CMK (cell line): ENCODE data around the gene GCN1.

Source experiments
- DNase-seq: peaks from one replicate; pipeline ENCODE4 v3.0.0-alpha.2; 2010; ENCODE audit warnings: low read depth

Gene GCN1

DNA sequence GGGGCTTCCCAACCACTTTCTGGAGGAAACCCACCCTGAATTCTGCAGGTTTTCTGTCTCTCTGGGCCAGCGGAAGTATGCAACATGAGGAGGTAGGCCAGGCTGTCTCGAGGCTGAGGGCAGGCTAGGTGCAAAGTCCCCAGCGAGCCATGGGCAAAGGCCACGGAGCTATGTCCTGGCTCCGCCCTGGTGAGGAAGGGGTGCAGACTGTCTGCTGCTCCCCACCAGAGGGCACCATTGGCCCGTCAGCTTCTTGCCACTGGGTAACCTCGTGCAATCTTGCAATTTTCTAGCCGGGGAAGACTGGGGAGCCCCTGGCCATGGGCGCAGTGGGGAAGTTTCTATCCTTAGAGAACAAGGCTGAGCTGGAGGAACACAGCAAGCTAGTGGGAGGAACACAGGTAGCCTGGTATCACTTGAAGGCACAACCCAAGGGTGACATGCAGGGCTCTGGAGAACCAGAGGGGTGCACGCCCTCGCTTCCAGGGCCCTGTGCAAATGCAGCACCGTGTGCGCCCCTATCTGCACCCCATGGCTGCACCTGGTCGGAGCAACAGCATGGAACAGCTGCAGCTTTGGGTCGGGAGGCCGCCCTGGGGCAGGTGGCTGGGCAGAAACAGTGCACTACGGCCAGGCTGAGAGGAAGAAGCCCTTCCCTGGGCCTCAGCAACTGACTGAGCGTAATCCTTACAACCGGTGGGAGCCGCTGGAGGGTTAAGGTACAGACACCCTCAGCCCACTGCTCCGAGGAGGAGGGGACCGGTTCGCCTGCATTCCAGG is 34.0 kb upstream of the GCN1 start:
- DNase-seq: peak; percentile 70

DNA sequence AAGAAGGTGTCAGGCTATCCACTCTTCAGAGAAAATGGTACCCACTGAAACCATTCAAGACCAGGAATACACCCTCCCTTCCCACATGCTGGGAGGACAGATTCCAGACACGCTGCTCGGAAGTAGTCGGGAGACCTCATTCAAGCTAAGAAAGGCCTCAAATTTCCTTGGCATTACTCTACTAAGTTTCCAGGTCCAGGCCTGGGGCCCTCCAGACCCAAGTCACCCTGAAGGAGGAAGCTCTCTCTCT is 33.5 kb upstream of the GCN1 start:
- no peak for DNase-seq

DNA sequence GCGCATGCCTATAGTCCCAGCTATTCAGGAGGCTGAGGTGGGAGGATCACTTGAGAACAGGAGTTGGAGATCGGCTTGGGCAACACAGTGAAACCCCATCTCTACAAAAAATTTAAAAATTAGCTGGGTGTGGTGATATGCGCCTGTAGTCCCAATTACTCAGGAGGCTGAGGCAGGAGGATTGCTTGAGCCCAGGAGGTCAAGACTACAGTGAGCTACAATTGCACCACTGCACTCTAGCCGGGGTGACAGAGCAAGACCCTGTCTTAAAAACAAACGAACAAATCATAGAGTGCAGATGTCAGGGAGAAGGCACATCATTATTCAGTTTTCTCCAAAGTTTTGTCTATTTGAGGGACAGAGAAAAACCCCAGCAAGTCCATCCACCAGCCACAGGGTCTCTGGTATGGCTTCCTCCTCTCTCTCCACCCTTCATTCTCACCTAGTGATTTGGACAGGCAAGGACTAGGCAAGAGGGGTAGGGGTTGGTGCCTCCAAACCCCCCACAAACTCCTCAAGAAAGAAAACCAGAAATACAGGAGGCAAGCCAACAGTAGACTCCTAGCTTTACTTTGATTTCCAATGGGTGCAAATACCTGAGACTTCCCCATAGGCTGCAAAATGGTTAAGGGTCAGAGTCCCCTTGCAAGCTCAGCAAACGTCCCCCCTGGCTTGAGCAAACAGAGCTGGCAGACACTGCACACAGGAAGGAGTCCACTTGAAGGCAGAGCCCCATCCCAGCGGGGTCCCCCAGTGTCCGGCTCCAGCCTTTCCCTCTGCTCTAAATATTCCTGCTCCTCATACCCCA is 32.9 kb upstream of the GCN1 start:
- DNase-seq: no peak

DNA sequence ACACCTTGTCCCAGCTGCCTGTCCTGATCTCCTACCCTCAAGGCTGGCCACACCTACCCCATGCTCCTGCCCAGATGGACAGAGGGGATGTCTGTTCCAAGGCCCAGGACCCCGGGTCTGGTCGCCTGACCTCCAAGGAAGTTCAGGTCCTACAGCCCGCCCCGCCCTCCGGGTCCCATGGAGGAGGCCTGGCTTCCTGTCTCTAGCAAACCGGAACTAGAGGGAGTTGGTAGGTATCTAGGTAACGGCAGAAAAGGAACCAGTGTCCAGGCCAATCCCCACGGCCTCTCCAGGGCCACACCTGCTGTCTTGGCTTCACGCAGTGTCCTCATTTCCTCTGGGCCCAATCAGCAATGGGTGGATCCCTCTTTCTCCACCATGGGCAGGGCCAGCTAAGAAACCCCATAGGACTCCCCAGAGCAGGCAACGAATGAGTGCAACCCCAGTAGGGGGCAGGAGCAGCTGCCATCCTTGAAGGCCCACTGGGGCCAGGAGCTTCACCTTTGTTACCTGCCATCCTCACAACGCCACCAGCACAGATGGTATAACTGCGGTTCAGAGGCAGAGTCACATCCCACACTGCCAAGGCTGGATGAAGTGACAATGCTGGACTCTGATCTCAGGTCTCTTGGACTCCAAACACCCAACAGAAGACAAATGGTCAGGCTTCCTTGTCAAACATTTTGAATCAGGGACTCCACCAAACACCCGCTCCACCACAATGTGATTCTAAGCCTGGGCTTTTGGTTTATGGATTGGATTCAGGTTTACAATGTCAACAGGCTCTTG is 31.5 kb upstream of the GCN1 start:
- DNase-seq: peak; percentile 49

DNA sequence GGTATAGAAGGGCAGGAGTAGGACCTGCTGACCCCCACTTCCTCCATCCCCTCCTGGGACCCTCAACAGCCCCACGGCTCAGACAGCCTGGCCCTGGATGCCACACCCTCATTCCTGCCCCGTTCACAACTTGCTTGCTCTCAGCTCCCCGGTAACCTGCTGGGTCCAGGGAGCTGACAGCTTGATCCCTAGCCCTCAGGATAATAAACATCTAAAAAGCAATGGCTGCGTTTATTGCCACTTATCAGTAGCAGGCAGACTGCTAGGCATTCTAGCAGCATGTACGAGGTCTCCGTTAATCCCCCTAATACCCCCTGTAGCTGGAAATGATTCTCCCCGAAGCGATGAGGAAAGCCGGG is 30.7 kb upstream of the GCN1 start:
- no peak for DNase-seq

DNA sequence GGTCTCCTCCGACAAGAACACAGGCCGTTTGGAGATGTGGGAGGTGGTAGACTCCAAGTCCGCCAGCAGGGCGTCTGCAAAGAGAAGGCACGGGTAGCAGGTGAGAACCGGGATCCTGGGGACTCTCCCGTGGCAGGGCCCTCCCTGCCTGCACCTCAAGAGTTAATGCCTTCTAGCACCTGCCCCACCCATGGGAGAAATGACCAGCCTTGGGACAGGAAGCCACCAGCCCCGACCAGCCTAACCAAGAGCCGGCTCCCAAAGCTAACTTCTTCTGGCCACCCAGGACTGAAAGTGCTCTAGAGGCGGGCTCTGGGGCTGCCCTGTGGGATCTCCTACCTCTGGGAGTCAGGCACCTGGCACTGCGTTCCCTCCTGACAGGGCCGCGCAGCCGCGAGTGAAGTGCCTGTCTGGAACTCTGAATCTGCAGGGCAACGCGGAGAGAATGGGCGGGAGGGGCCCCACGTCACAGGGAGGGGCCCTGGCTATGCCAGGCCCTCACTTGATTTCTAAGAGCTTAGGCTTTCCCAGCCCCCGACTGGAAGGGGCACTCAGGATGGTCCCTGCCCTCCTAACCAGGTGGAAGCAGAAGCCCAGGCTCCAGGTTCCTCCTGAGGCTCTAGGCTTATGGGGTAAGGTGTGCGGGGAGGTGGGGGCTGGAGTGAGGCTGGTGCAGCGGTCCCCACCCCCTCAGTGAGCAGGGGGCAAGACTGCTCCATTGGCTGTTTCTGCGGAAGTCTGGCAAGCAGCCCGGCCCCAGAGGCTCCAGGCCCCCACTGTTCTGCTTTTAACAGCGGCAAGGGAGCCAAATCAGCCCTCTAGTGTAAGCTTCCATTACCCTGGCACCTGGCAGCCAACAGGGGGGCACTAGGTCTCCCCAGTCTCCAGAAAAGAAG is 30.0 kb upstream of the GCN1 start:
- no peak for DNase-seq

DNA sequence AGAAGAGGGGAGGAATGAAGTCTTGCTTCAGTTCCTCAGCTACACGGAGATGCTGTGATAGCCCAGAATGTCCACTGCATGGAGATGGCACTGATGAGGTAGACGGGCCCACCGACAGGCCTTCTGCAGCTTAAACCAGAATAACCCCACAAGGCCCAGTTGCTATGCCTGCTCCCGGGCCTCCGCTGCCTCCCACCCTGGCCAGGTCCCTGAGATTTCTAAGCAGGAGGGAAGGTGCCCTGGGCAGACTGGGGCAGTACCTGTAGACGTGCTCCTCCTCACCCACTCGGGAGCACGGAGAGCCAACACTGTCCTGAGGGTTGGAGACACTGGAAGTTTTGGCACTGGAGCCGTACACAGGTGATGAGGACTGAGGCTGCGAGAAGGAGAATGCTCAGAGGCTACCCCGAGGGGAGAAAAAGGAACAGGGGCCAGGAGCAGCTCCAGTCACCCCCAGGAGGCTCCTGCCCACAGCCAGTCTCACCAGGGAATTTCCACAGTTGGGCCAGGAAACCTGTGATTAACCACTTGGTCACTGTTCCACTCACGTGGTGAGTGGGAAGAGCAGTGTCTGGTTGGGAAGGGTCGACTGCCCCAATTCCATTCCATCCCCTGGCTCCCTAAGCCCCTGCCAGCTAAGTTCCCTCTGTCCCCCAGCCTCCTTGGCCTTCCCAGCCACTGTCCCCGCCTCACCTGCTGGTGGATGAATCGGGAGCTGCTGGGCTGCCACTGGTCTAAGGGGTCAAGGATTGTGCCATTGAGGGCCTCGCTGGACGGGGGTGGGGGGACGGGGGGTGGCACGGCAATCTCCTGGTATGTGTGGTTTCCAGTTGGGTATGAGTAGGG is 29.2 kb upstream of the GCN1 start:
- DNase-seq: no peak

DNA sequence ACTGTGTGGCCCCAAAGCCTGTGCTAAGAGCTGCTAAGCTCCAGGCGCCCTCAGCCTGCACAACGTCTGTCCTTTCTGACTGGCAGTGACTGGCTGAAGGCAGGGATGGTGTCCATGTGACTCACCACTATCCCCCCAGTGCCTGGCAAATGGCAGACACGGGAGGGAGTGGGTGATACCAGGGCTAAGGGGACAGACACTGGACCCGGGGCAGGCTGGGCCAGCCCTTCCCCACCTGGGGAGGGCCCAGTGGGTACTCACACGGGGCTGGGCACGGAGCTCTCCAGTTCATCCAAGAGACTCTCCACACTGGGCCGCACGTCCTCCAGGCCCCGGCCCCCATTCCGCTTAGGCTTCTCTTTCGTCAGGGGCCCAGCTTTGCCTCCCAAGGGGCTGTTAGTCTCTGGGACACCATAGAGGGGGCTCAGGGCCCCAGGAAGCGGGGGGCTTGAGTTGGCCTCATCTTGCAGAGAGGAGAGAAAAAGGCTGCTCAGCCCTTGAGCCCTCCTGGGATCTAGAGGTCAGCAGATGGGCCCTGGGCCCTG is 27.8 kb upstream of the GCN1 start:
- DNase-seq: no peak

DNA sequence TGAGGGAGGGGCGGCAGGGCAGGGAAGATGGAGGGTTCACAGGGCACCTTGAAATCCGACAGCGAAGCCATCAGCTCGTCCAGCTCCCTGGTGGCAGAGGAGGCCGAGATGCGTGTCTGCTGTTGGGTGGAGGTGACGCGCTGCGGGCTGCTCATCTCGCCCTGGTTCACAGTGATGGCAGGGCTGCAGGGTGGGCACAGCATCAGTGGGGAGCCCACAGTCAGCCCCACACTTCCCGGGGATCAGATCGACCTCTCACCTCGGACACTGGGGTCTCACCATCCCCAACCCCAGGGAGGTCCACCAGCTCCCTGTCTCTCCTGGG is 27.0 kb upstream of the GCN1 start:
- DNase-seq: no peak

DNA sequence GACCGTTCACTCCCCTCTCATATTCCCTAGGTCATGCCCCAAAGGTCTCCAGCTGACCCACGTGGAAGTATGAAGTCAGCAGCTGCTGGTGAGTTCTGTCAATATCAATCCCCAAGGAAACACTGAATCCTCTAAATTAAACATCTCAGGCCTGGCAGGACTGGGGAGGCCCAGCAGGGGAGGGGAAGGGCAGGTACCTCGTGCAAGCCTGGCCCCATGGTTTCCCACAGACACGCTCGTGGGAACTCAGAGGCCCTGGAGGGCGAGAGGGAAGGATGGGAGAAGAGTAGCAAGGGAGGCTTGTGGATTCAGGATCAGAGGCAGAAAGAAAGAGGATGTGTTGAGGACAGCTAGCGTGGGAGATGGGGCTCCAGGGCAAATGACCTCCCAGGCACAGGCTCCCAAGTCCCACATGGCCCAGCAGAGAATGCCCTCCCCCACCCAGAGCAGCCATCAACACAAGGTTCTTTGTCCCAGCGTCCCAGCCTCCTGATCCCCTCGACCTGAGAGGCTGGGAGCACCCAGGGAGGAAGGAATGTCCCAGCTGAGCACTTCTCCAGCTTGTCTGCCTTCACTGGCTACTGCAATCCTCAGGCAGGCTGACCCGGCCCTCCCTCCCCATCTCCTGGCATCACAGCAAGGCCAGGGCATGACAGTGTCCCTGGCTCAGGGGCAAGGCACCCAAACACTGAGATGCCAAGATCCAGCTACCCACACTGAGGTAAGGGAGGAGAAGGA is 26.5 kb upstream of the GCN1 start:
- DNase-seq: no peak

DNA sequence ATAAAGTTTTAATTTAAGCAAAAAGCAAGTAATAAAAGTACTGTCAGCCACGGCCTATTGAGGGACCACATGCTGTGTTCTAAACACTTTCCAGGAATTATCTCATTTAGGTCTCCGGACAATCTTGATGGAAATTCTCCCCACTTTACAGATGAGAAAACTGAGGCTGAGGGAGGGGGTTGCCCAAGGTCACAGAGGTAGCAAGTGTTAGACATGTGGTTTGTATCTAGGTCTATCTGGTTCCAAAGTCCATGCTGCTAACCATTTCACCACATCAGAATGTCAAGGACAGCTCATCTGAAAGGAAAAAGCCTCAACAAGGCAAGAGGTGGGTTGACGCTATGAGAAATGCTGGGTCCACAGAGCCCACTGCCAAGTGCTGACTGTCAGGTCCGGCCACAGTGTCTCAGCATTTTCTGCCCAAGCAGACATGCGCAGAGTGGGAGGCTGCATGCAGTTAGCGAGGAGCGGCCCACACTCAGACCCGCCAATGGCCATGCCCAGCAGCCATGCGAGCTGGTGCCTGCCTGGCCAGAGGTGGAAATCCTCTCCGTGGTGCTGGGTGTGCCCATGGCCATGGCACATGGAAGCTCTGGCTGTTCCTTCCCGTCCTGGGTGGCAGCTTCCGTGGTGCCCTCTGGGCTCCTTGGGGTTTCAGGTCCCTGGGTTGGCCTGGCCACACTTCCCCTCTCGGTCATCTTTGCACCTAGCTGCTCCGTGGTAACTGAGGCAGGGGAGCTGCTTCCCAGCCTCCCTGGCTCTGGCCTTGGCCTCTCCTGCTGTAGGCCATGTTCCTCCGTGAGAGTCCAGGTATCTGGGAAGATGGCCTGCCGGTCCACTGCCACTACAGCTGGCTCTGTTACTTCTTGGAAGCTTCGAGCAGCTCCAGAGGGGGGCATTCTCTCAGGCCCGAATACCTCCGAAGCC is 24.4 kb upstream of the GCN1 start:
- no peak for DNase-seq

DNA sequence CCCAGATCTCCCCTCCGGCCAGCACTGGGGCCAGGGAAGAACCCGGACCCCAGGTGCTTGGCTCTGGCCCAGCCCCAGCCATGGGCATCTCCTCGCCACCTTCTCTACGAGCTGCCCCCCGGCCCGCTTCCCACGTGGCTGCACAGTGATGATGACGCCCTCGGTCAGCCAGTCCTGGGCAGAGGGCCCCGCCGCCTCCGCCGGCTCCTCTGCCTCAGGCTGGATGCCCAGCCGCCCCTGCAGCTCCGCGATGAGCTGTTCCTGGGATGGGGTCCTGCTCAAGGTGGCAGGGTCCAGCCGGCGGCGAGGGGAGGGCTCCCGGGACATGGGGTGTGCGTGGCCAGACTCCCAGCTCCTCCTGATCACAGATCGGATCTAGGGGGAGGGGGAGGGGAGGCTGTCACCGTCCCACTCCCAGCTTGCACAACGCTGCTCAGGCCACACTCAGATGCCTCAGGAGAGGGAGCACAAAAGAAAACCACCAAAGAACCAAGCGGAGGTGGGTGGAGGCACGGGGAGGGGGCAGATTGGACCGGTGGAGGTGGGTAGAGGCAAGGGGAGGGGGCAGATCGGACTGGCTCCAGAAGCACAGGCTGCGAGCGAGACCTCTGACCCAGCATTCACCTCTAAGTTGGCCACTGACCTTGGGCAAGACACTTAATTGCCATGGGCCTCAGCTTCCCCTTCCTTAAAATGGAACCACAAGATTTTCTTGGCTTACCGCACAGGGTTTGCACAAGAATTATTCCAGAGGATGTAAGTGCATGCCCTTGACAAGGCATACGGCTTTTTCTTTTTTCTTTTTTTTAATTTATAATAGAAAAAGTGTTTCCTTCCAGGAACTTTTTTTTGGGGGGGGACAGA is 22.5 kb upstream of the GCN1 start:
- no peak for DNase-seq

DNA sequence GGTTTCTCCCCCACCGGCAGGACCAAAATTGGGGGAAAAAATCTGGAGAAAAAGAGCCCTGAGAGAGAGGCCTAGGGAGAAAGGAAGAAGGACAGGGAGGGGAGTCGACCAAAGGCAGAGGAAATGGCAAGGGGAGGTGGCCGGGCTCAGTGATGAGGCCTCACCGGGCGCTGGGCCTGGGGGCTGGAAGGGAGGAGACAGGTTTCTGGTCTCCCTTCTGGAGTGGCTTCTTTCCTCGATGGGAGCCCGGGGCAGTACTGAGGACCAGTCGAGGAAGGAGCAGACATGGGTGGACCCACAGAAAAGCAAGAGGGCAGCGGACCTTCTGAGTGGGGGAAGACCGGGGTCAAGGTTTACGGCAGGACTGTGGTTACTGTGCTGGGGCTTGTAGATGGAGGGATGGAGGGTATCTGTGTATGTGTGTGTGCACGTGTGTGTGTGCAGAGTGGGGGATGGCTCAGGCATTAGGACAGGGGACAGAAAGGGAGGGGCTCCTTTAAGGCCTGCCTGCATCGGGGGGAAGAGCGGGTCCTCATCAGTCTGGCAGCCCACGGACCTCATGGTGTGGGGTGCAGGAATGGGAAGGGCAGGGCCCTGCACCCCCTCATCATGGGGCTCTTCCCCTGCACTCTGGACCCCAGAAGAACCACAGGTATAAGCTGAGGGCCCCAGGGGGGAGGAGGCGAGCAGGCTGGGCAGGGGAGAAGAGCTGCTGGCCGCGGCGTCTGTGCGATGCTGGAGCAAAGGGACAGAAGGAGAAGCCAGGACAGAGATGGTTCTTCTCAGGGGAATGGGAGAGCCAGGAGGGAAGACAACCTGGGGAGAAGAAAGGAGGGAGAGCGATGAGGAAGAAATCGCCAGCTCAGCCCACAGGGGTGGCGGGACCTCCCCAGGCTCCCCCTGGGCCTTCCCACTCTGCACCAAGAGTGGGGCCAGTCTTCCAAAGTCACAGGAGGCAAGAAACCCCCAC is 21.5 kb upstream of the GCN1 start:
- DNase-seq: no peak

DNA sequence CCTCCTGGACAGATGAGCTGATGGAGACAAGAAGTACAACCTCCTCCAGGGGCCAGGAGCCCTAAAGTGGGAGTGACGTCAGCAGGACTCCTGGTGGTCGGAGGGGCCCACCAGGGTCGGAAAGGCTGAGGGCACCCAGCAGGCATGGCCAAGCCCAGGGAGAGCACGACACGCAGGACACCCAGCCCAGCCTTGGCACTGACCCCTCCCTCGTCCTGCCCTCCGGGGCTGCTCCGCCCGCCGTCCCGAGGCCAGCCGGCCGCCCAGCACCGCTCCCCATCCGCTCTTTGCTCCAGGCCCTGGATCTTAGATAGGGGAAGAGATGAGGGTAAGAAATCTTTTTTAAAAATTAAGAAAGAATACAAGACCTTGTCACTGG is 20.8 kb upstream of the GCN1 start:
- DNase-seq: no peak

DNA sequence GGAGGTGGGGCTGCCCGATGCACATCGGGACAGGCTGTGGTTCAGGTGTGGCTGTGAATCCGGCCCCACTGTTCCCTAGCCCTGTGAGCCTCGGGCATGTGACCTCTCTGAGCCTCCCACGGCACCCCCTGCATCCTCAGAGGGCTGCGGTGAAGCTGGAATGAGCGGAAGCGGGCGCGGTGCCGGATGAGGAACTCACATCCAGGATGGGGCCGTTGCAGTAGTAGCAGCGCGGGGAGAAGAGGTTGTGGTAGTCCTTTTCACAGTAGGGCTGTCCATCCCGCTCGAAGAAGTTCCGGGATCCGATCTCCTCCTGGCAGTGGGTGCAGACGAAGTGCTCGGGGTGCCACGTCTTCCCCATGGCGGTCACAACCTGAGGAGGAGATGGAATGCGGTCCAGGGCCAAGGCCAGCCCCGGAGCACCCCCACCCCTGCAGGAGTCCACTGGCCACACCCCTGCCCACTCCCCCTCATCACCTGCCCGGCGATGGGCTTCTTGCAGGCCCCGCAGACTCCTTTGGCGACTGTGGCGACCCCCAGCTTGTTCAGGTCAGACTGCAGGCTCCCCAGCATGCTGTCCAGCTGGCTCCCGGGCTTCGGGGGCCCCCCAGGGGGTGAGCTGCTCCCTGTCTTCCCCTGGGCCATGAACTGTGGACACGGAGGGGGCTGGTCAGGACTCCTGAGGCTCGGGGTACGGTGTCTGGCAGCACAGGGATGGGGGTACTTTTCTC is 20.3 kb upstream of the GCN1 start:
- no peak for DNase-seq

DNA sequence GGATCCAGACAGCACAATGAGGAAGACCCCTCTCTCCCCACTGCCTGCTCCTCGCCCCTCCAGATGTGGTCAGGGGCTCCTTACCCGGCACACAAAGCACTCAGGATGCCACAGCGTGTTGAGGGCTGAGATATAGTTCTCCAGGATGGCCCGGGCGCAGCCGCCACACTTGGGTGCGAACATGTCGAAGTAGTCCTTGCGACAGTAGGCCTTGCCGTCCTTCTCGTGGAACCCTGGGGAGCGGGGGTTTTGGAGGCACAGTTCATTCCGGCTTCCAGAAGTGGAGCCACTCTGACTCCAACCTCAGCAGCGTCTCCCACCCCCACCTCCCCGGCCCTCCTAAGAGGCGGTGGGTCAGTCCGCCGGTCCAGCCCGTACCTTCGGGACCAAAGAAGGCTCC is 19.2 kb upstream of the GCN1 start:
- DNase-seq: no peak
